Neural cell (in vitro differentiated cells): ENCODE results near the gene REM2.

Experiments
- EP300 ChIP-seq: fragments of 450-650 bp; conservative IDR thresholded peaks from 2 replicates; pipeline ENCODE4 v1.6.1; 2014; ENCODE audit warnings: antibody characterized with exemption, mild to moderate bottlenecking, moderate library complexity; ENCODE audit not compliant: poor library complexity, severe bottlenecking
- POLR2AphosphoS5 ChIP-seq: IDR thresholded peaks from 2 replicates; pipeline ENCODE4 v1.6.1; 2012
- TF ChIP-seq, protein P1 (sequence below): fragments of 450-650 bp; IDR thresholded peaks from 2 replicates; pipeline ENCODE4 v1.5.1; 2014; ENCODE audit warnings: antibody characterized with exemption, mild to moderate bottlenecking, moderate library complexity; ENCODE audit not compliant: poor library complexity, severe bottlenecking

GRCh38 chr14:22887260-22887989, 4.4 kb downstream of the REM2 start:
- TF ChIP-seq, protein P1, sequence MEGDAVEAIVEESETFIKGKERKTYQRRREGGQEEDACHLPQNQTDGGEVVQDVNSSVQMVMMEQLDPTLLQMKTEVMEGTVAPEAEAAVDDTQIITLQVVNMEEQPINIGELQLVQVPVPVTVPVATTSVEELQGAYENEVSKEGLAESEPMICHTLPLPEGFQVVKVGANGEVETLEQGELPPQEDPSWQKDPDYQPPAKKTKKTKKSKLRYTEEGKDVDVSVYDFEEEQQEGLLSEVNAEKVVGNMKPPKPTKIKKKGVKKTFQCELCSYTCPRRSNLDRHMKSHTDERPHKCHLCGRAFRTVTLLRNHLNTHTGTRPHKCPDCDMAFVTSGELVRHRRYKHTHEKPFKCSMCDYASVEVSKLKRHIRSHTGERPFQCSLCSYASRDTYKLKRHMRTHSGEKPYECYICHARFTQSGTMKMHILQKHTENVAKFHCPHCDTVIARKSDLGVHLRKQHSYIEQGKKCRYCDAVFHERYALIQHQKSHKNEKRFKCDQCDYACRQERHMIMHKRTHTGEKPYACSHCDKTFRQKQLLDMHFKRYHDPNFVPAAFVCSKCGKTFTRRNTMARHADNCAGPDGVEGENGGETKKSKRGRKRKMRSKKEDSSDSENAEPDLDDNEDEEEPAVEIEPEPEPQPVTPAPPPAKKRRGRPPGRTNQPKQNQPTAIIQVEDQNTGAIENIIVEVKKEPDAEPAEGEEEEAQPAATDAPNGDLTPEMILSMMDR = no peak
- TF ChIP-seq POLR2AphosphoS5 (no peak), EP300 (no peak)
